ENCODE results near the gene FBXL16. TPM values are rescaled to one million over a fixed set of nuclear protein-coding genes. Genes with fewer than 3 reads are reported as not detected.
"Not testable (repeated sequence)": the region's sequence is repeated elsewhere in the genome, so short reads cannot be mapped to it uniquely, and the experiment has no call there.

FBXL16 gene
- total RNA-seq, 1 donor from 2014 or later, result 0.13 TPM

- Histone ChIP-seq H3K4me2 (peak overlapping the region; percentile 73), H3K27ac (no peak overlapping the region), H3K36me3 (no peaks in the 10 kb centered on the region), H2AFZ (replicated peaks) (no peak overlapping the region), H3K79me2 (ENCODE audit: low read depth) (no peaks in the 10 kb centered on the region), H3K27me3 (peaks cover 56% of the 10 kb centered on the region), H3K9ac (no peak overlapping the region), H3K9me3 (ENCODE audit: low read depth) (no peaks in the 10 kb centered on the region), H3K4me1 (peaks cover 37% of the 10 kb centered on the region), H4K20me1 (ENCODE audit: low read depth) (peaks cover 41% of the 10 kb centered on the region), H3F3A (ENCODE audit: low read depth) (peaks cover 34% of the 10 kb centered on the region), H3K4me3 (no peak overlapping the region)
- Mint-ChIP-seq H3K36me3 (peaks cover 2% of the 10 kb centered on the region), H3K4me1 (peaks cover 52% of the 10 kb centered on the region), H3K9me3 (no peaks in the 10 kb centered on the region), H3K27ac (no peak overlapping the region), H3K4me3 (peak overlapping the region; percentile 77), H3K27me3 (ENCODE audit: insufficient read depth, low read depth) (peaks cover 10% of the 10 kb centered on the region)
- TF ChIP-seq EZH2 (IDR thresholded peaks at IDR 0.05) (no peak), CTCF (IDR thresholded peaks at IDR 0.05) (no peak), EZH2phosphoT487 (IDR thresholded peaks at IDR 0.05) (no peak)
- DNase-seq (ENCODE audit: low spot score), result no peak
Measured at GRCh38 chr16:714079-714478, 8.5 kb upstream of the FBXL16 start.

- H3K27me3 Mint-ChIP-seq (ENCODE audit: insufficient read depth, low read depth), result peaks cover 19% of the 10 kb centered on the region
- H2AFZ ChIP-seq (replicated peaks); H3K9ac ChIP-seq; H3K4me2 ChIP-seq; H3K36me3 ChIP-seq; H3K9me3 Mint-ChIP-seq; H3K79me2 ChIP-seq (ENCODE audit: low read depth); H3K4me3 ChIP-seq; H3K9me3 ChIP-seq (ENCODE audit: low read depth); H3K27ac ChIP-seq; H3K36me3 Mint-ChIP-seq: not testable (repeated sequence)
- Histone ChIP-seq H3K27me3 (peaks cover 68% of the 10 kb centered on the region), H3F3A (ENCODE audit: low read depth) (peaks cover 34% of the 10 kb centered on the region), H4K20me1 (ENCODE audit: low read depth) (peaks cover 30% of the 10 kb centered on the region), H3K4me1 (peaks cover 31% of the 10 kb centered on the region)
- peak; percentile 75 for DNase-seq (ENCODE audit: low spot score)
- peaks cover 48% of the 10 kb centered on the region for H3K4me1 Mint-ChIP-seq
- H3K27ac Mint-ChIP-seq, result peak overlapping the region; percentile 28
- H3K4me3 Mint-ChIP-seq, result peak overlapping the region; percentile 17
- TF ChIP-seq CTCF (IDR thresholded peaks at IDR 0.05), result peak; percentile 61
Measured at GRCh38 chr16:712740-713250, 7.2 kb upstream of the FBXL16 start.

GRCh38 chr16:711548-712320 is 6.1 kb upstream of the FBXL16 start:
- Mint-ChIP-seq H3K4me1 (peaks cover 46% of the 10 kb centered on the region), H3K4me3 (no peak overlapping the region), H3K27ac (no peak overlapping the region), H3K36me3 (peaks cover 2% of the 10 kb centered on the region), H3K9me3 (no peaks in the 10 kb centered on the region), H3K27me3 (ENCODE audit: insufficient read depth, low read depth) (peaks cover 24% of the 10 kb centered on the region)
- Histone ChIP-seq H4K20me1 (ENCODE audit: low read depth) (peaks cover 24% of the 10 kb centered on the region), H3K79me2 (ENCODE audit: low read depth) (no peaks in the 10 kb centered on the region), H3K4me3 (no peak overlapping the region), H3K27me3 (peaks cover 79% of the 10 kb centered on the region), H3K9me3 (ENCODE audit: low read depth) (no peaks in the 10 kb centered on the region), H3K4me2 (no peak overlapping the region), H3K4me1 (peaks cover 20% of the 10 kb centered on the region), H3K36me3 (no peaks in the 10 kb centered on the region), H3K9ac (no peak overlapping the region), H3K27ac (no peak overlapping the region), H3F3A (ENCODE audit: low read depth) (peaks cover 35% of the 10 kb centered on the region), H2AFZ (replicated peaks) (no peak overlapping the region)
- DNase-seq (ENCODE audit: low spot score), result peak; percentile 91
- TF ChIP-seq EZH2 (IDR thresholded peaks at IDR 0.05), result no peak
- no peak for TF ChIP-seq EZH2phosphoT487 (IDR thresholded peaks at IDR 0.05)
- TF ChIP-seq CTCF (IDR thresholded peaks at IDR 0.05), result peak; percentile 82
